ENCODE measurements around the gene IGF1R. TPM values are rescaled to one million over a fixed set of nuclear protein-coding genes. Genes with fewer than 3 reads are reported as not detected.
A peak's percentile ranks its signal among the peaks of the same experiment; 100 is the strongest.

IGF1R gene
- total RNA-seq, 2 donors from 2014 or later = 115 to 119 TPM

GRCh38 chr15:98938799-98939198 is 290.5 kb downstream of the IGF1R start:
- Histone ChIP-seq H3K4me3 (ENCODE audit: low read length) (no peak overlapping the region), H3K9me3 (ENCODE audit: control insufficient read depth, low read length) (no peaks in the 10 kb centered on the region), H3K4me1 (ENCODE audit: control insufficient read depth, insufficient read depth, low read length) (no peaks in the 10 kb centered on the region), H3K27me3 (ENCODE audit: control insufficient read depth, insufficient read depth, low read length, poor library complexity, severe bottlenecking) (no peaks in the 10 kb centered on the region), H3K36me3 (ENCODE audit: control insufficient read depth, insufficient read depth, low read length) (peaks cover 94% of the 10 kb centered on the region), H3K9ac (ENCODE audit: extremely low read depth, low read length, poor library complexity, severe bottlenecking) (no peak overlapping the region), H3K27ac (ENCODE audit: low read depth, low read length) (no peak overlapping the region)
- Mint-ChIP-seq H3K27me3 (ENCODE audit: insufficient read depth) (no peaks in the 10 kb centered on the region), H3K4me1 (no peaks in the 10 kb centered on the region), H3K36me3 (ENCODE audit: low read depth) (peaks cover 93% of the 10 kb centered on the region), H3K27ac (no peak overlapping the region), H3K9me3 (no peaks in the 10 kb centered on the region), H3K4me3 (no peak overlapping the region)
- 93 to 94% methylated on average over 4 of the region's 5 CpGs for WGBS, 2 experiments (ENCODE audit: insufficient coverage in 1 of 2, insufficient read length in 1 of 2)
- DNase-seq = no peak
- no peak for TF ChIP-seq CTCF (conservative IDR thresholded peaks at IDR 0.05)

- no peaks in the 10 kb centered on the region for H3K4me1 ChIP-seq (ENCODE audit: control insufficient read depth, insufficient read depth, low read length)
- peaks cover 94% of the 10 kb centered on the region for H3K36me3 ChIP-seq (ENCODE audit: control insufficient read depth, insufficient read depth, low read length)
- Mint-ChIP-seq H3K36me3 (ENCODE audit: low read depth) (peaks cover 94% of the 10 kb centered on the region), H3K4me3 (no peak overlapping the region), H3K27me3 (ENCODE audit: insufficient read depth) (no peaks in the 10 kb centered on the region), H3K27ac (no peak overlapping the region), H3K4me1 (no peaks in the 10 kb centered on the region), H3K9me3 (no peaks in the 10 kb centered on the region)
- 95 to 98% methylated on average over 9 to 13 of the region's 13 CpGs for WGBS, 2 experiments (ENCODE audit: insufficient coverage in 1 of 2, insufficient read length in 1 of 2)
- H3K27me3 ChIP-seq (ENCODE audit: control insufficient read depth, insufficient read depth, low read length, poor library complexity, severe bottlenecking) = no peaks in the 10 kb centered on the region
- no peaks in the 10 kb centered on the region for H3K9me3 ChIP-seq (ENCODE audit: control insufficient read depth, low read length)
- no peak for DNase-seq
- H3K4me3 ChIP-seq (ENCODE audit: low read length) = no peak overlapping the region
- H3K27ac ChIP-seq (ENCODE audit: low read depth, low read length) = no peak overlapping the region
- TF ChIP-seq CTCF (conservative IDR thresholded peaks at IDR 0.05) = no peak
- no peak overlapping the region for H3K9ac ChIP-seq (ENCODE audit: extremely low read depth, low read length, poor library complexity, severe bottlenecking)
These were observed 291.2 kb downstream of the IGF1R start for GRCh38 chr15:98939311-98940080.

- Histone ChIP-seq H3K27ac (ENCODE audit: low read depth, low read length) (no peak overlapping the region), H3K4me1 (ENCODE audit: control insufficient read depth, insufficient read depth, low read length) (no peaks in the 10 kb centered on the region), H3K36me3 (ENCODE audit: control insufficient read depth, insufficient read depth, low read length) (peaks cover 91% of the 10 kb centered on the region), H3K9me3 (ENCODE audit: control insufficient read depth, low read length) (no peaks in the 10 kb centered on the region), H3K9ac (ENCODE audit: extremely low read depth, low read length, poor library complexity, severe bottlenecking) (no peak overlapping the region), H3K27me3 (ENCODE audit: control insufficient read depth, insufficient read depth, low read length, poor library complexity, severe bottlenecking) (no peaks in the 10 kb centered on the region), H3K4me3 (ENCODE audit: low read length) (no peak overlapping the region)
- Mint-ChIP-seq H3K27ac (peak overlapping the region; percentile 0), H3K9me3 (no peaks in the 10 kb centered on the region), H3K27me3 (ENCODE audit: insufficient read depth) (no peaks in the 10 kb centered on the region), H3K4me3 (no peak overlapping the region), H3K36me3 (ENCODE audit: low read depth) (peaks cover 92% of the 10 kb centered on the region), H3K4me1 (no peaks in the 10 kb centered on the region)
- WGBS, 2 experiments (ENCODE audit: insufficient coverage in 1 of 2, insufficient read length in 1 of 2) = 94 to 95% methylated on average over 5 of the region's 5 CpGs
- DNase-seq = no peak
- TF ChIP-seq CTCF (conservative IDR thresholded peaks at IDR 0.05) = no peak
These were observed 293.4 kb downstream of the IGF1R start for GRCh38 chr15:98941595-98942255.
